Measurements from ENCODE around the gene RWDD4.

Gene RWDD4

DNA sequence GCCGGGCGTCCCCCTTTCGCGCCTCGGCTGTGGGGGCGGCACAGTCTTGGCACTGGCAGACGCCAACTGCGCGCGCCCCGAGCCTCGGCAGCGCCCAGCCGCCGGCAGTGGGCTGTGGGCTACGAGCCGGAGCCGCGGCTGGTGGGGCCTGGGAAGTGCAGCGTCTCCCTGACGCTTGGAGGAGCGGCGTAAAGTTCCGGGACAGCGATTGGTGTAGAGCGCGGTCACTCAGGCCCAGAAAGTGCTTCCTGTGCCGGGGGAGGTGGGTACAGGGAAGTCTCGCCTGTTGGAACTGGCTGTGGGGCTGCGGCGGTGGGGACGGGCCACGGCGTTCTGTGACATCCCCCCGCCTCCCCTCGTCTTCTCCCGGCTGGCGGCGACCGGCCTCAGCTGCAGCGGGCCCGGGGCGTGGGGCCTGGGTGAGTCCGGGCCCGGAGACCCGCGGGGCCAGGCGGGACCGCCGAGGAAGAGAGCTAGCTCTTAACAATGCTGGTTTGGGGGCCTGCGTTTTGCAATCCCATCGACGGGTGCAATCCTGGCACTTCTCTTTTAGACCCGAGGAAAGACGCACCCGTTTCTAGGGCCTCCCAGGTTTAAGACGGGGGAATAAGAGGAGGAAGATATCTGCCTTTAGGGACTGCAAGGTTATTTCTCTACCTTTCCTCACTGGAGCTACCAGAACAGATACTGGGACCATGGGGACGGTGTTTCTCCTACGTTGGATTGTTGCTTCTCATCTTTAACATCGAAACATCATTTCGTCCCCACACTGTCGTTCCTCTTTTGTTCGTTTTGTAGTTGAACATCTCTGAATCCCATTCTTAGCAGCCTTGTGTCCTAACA is at the start of gene RWDD4, which contains the start of gene TRAPPC11:
Gene RWDD4 (minus strand): TSS at position 157 of the 843 bp plus-strand sequence. CDS start 233 bp downstream, outside the sequence.
Gene TRAPPC11 (plus strand): TSS at position 265 of the 843 bp plus-strand sequence. CDS start 4,575 bp downstream, outside the sequence.
- peak; percentile 97 for DNase-seq (ENCODE audit: low spot score)

DNA sequence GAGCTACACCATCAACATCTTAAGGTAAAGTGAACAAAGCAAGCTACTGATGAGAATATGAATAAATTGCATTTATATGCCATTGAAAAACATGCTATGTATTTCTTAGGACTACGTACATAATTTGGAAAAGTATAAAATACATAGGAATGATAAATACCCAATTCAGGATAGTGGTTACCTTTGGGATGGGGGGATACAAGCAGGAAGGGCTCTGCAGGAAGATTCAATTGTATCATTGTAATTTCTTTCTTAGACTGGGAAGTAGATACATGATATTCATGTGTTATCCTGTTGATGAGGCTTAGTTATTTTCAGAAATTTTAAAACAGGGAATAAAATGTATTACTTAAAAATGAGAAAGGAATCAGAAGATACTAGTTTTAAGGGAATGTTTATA is 43.5 kb upstream of the RWDD4 start:
- DNase-seq (ENCODE audit: low spot score): no peak

DNA sequence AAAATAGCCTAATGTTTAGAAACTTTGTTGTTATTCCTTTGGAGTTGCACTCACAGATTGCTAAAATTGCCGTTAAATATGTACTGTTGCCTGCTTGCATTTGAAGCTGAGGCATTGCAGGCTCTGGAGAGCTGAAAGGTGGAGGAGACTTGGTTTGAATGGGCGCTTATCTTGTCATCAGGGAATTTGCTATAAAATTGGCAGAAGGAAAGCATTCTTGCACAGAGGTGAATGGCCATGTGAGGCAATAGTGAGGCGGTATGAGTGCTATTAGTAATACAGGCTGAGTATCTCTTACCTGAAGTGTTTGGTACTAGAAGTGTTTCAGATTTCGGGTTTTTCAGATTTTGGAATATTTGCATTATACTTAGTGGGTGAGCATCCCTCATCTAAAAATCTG is 41.4 kb upstream of the RWDD4 start:
- no peak for DNase-seq (ENCODE audit: low spot score)

GRCh38 chr4:183698909-183699308 is 39.9 kb upstream of the RWDD4 start:
- DNase-seq (ENCODE audit: low spot score): no peak

DNA sequence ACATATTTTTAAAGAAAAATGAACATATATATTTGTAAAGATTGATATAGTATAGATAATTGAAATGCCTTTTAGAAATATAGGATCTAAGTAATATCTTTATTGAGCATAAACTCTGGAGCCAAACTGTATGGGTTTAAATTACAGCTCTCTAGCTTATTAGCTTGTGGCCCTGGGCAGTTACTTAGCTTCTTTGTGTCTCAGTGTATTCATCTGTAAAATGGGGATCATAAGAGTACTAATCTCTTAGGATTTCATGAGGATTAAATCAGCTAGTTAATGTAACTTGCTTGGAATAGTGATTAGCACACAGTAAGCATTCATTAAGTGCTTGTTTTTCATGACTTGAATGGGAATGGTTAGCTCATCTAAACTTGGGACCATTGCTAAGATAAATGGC is 32.9 kb upstream of the RWDD4 start:
- no peak for DNase-seq (ENCODE audit: low spot score)

DNA sequence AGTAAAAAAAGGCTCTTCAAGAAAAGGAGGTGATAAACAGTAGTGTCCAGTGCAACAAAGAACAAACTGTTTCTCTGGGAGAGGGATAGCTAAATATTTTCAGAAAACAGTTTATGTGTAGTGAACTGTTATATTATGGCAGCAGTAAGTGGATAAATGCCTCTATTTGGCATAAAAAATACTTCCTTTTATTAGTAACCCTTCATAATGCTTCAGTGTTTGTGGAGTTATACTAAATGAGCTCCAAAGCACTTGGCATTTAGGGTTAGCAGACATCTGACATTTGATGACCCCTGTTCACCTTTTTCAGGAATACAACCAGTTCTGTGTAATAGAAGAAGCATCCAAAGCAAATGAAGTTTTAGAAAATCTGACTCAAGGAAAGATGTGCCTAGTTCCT is 32.0 kb upstream of the RWDD4 start:
- no peak for DNase-seq (ENCODE audit: low spot score)

GRCh38 chr4:183688216-183688615 is 29.2 kb upstream of the RWDD4 start:
- DNase-seq (ENCODE audit: low spot score): no peak

GRCh38 chr4:183686461-183686860 is 27.5 kb upstream of the RWDD4 start:
- no peak for DNase-seq (ENCODE audit: low spot score)

DNA sequence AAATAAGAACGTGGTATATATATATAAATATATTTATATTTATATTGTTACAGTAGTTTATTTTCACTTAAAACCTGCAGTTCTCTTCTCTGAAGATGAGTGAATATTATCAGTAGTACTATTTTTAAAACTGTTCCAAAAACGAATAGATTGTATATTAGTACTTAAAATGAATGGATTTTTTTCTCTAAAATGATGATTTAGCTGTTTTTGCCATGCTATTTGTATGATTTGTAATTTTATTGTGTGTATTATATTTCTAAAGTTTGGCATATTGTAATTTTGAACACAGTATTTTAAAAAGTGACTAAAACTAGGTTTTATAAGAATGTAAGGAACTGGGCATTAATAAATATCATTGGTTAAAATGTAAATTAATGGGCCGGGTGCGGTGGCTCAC is 22.1 kb upstream of the RWDD4 start:
- no peak for DNase-seq (ENCODE audit: low spot score)

DNA sequence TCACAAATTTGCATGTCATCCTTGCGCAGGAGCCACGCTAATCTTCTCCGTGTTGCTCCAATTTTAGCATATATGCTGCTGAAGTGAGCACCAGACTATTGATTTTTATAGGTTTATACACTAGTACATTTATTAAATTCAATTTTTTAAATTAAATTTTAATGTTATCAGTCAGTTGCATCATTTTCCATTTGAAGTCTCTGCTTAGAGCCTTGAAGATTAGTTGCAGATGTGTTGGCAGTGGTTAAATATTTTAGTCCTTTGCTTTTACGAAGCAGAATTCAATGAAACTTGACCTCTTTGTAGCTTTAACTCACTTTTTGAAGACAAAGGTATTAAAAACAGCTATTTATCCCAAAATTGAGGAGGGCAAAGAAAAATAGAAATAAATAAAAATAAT is 16.6 kb upstream of the RWDD4 start:
- DNase-seq (ENCODE audit: low spot score): no peak

DNA sequence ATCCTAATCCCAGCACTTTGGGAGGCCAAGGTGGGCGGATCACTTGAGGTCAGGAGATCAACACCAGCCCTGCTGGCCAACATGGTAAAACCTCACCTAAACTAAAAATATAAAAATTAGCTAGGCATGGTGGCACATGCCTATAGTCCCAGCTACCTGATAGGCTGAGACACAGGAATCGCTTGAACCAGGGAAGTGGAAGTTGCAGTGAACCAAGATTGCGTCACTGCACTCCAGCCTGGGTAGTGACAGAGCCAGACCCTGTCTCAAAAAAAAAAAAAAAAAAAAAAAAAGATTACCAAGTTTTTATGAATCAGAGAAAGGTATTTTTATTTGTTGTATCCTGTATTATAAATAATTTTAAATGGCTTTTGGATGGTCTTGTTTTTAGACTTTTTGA is 15.2 kb upstream of the RWDD4 start:
- no peak for DNase-seq (ENCODE audit: low spot score)

- DNase-seq (ENCODE audit: low spot score): no peak
Observed at GRCh38 chr4:183670960-183671555, 12.1 kb upstream of the RWDD4 start.

- DNase-seq (ENCODE audit: low spot score): no peak
Observed at GRCh38 chr4:183670251-183670650, 11.3 kb upstream of the RWDD4 start.

DNA sequence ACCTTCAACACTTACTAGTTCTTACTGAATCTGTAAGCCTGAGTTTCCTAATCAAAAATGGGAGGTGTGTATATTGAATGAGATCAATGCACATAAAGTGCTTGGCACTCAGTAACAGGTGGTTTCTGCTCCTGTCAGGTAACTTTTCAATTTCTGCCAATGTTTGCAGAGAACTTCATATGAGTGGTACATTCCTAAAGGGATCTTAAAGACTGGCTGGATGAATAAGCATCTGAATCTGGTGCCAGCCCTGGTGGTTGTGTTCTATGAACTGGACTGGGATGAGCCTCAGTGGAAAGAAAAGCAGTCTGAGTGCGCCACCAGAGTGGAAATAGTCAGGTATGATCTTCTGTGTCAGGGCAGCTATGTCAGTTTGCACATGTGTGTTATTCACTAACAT is 7.1 kb upstream of the RWDD4 start:
- DNase-seq (ENCODE audit: low spot score): no peak

DNA sequence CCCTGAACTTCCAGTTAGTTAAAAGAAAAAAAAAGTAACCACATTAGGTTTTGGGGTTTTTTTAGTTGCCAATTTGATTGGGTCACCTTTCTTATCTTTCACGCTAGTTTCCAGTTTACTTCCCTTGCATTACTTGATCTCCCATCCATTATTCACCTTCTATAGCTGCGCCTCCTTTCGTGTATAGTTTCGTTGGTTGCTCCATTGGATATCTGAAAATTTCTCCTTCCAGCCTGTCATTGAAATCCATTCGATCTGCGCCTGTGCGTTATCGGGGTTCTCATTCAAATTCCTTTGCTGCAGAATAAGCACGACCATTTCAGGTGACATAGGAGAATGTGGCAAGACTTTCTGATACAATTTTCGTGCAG is 872 bp upstream of the RWDD4 start:
- no peak for DNase-seq (ENCODE audit: low spot score)

DNA sequence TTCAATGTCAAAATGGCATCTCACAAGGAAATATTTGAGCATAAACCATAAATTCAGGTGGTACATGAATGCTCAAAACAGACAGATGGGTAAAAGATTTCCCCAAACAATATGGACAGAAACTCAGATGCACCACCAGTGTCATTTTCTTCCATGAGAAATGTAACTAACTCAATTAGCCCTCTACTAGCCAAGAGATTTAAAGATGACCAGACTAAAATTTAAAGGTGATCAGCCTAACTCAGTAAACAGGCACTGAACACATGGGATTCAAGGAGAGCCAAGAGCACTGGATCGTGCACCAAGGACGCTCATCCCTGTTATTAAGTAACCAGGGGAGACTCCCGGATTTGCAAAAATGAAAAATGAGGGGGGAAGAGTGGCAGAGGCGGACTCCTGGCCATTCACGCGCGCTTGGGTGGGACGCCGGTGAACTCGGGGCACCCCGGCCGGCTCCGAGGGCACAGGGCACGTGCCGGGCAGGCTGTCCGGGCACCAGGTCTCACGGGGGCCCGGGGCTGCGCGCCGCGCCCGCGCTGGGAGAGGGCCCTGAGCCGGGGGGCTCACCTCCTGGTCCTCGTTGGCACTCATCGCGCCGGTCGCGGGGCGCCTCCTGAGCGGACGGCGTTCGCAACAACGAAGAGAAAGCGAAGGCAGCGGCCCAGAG is 490 bp downstream of the RWDD4 start:
- no peak for DNase-seq (ENCODE audit: low spot score)

- DNase-seq (ENCODE audit: low spot score): no peak
Observed at GRCh38 chr4:183657564-183657963, 1.4 kb downstream of the RWDD4 start.

DNA sequence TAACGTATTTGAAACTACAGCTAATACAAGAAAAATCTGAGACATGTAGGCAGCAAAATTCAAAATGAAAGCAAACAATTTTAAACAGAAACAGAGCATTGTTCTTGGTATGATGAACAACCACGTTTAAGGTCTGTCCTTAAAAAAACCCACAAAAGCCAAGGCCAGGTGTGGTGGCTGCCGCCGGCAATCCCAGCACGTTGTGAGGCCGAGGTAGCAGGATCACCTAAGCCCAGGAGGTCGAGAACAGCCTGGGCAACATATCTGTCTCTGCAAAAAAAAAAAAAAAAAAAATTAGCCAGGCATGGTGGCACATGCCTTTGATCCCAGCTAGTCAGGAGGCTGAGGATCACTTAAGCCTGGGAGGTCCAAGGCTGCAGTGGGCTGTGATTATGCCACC is 13.7 kb downstream of the RWDD4 start:
- DNase-seq (ENCODE audit: low spot score): no peak

DNA sequence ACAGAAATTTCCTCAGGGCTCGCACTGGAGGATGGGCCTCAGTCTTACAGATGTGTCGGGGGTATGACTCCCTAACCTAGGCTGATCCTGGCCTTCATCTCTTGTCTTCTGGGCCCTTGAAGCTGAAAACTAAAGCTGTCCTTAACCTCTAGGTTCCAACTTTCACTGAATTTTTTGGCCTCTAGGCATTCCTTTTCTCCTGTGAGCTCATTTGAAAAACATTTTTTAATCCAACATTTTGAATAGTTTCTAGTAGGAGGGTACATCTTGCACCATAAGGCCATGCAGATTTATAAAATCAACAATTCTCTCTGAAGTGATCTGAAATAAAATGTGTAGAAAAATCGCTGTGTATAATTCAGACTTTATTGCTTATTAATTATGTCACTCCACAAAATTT is 19.7 kb downstream of the RWDD4 start:
- DNase-seq (ENCODE audit: low spot score): no peak

GRCh38 chr4:183638436-183638835 is 20.5 kb downstream of the RWDD4 start:
- no peak for DNase-seq (ENCODE audit: low spot score)

- peak; percentile 35 for DNase-seq (ENCODE audit: low spot score)
Observed at GRCh38 chr4:183637461-183637860, 21.5 kb downstream of the RWDD4 start.

DNA sequence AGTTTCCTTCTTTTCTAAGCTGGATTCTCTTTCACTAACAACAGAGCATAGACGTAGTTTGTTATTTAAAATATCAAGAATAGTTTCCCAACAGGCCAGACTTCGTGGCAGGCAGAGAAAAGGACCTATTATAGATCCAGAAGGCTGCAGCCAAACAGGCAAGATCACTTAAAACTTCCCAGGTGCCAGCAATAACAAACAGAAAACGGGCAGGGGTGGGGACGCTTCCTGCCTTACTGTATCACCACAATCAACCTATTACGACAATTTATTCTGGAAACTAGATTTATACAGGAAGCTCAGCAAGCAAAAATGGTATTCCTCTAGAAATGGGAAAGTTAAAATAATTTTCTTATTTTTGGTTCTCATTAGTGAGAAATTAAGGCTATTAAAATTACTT is 22.1 kb downstream of the RWDD4 start:
- DNase-seq (ENCODE audit: low spot score): no peak

- DNase-seq (ENCODE audit: low spot score): no peak
Observed at GRCh38 chr4:183636503-183636902, 22.5 kb downstream of the RWDD4 start.

Data from activated CD4-positive, alpha-beta T cell treated with anti-CD3 and anti-CD28 coated beads, Interleukin-2, Interleukin-4, amounts not matched to agents 100 ng/mL and 50 ng/mL, durations not matched to agents 16 hours and 8 hours (primary cell).